ENCODE results near the gene ABHD10.

Gene ABHD10

DNA sequence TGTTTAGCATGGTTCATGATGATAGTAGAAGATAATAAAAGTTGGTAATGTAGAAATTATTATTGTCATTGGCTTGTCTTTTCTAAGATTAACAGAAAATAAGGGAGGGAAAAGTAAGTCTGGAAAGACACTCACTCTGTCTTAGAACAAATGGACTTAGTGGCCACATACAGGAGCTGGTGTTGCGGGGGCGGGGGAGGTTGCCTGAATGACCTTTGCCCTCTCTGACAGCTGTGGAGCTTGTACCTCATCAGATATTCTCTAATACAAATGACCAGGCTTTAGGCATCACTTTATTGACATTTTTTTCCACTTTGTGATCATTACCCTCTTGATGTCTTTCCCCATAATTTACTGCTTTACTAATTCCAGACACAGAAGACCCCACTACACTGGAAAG is 25.8 kb downstream of the ABHD10 start:
- Histone ChIP-seq H3K4me1 (ENCODE audit: control insufficient read depth, insufficient read depth, low read length) (peaks cover 15% of the 10 kb centered on the region), H3K36me3 (ENCODE audit: control insufficient read depth, insufficient read depth, low read length) (no peaks in the 10 kb centered on the region), H3K27me3 (ENCODE audit: control insufficient read depth, insufficient read depth, low read length) (peaks cover 4% of the 10 kb centered on the region), H3K9ac (ENCODE audit: low read length) (no peak overlapping the region), H3K9me3 (ENCODE audit: control insufficient read depth, low read length) (no peaks in the 10 kb centered on the region), H3K4me3 (ENCODE audit: low read length) (no peak overlapping the region)

GRCh38 chr3:112005091-112005672 is 26.4 kb downstream of the ABHD10 start:
- Histone ChIP-seq H3K9me3 (ENCODE audit: control insufficient read depth, low read length) (no peaks in the 10 kb centered on the region), H3K9ac (ENCODE audit: low read length) (no peak overlapping the region), H3K27me3 (ENCODE audit: control insufficient read depth, insufficient read depth, low read length) (no peaks in the 10 kb centered on the region), H3K4me1 (ENCODE audit: control insufficient read depth, insufficient read depth, low read length) (peaks cover 16% of the 10 kb centered on the region), H3K4me3 (ENCODE audit: low read length) (no peak overlapping the region), H3K36me3 (ENCODE audit: control insufficient read depth, insufficient read depth, low read length) (no peaks in the 10 kb centered on the region)

DNA sequence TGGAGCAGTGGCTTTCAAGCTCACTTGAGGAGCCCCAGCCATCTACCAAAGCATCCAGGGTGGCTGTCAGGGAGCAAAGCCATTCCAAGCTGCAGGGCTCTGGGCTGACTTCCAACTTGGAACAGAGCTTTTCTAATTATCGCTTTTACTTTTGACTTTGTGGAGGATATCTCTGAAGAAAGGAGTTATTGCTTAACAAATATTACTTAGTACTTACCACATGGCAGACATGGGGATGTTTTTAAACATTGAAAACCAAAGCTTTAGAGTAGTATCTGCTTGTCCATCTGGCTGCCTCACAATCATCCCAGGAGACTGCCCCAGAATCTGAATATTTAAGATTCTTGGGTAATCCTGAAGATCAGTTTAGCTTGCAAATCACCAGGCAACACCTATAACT is 28.8 kb downstream of the ABHD10 start:
- no peak overlapping the region for H3K9ac ChIP-seq (ENCODE audit: low read length)
- no peaks in the 10 kb centered on the region for H3K36me3 ChIP-seq (ENCODE audit: control insufficient read depth, insufficient read depth, low read length)
- no peaks in the 10 kb centered on the region for H3K9me3 ChIP-seq (ENCODE audit: control insufficient read depth, low read length)
- H3K4me3 ChIP-seq (ENCODE audit: low read length): no peak overlapping the region
- H3K4me1 ChIP-seq (ENCODE audit: control insufficient read depth, insufficient read depth, low read length): peaks cover 21% of the 10 kb centered on the region
- no peaks in the 10 kb centered on the region for H3K27me3 ChIP-seq (ENCODE audit: control insufficient read depth, insufficient read depth, low read length)

GRCh38 chr3:112009670-112010069 is 30.8 kb downstream of the ABHD10 start:
- H3K4me1 ChIP-seq (ENCODE audit: control insufficient read depth, insufficient read depth, low read length): peaks cover 30% of the 10 kb centered on the region
- H3K9ac ChIP-seq (ENCODE audit: low read length): no peak overlapping the region
- H3K4me3 ChIP-seq (ENCODE audit: low read length): no peak overlapping the region
- H3K27me3 ChIP-seq (ENCODE audit: control insufficient read depth, insufficient read depth, low read length): no peaks in the 10 kb centered on the region
- no peaks in the 10 kb centered on the region for H3K9me3 ChIP-seq (ENCODE audit: control insufficient read depth, low read length)
- H3K36me3 ChIP-seq (ENCODE audit: control insufficient read depth, insufficient read depth, low read length): no peaks in the 10 kb centered on the region

GRCh38 chr3:112010636-112011035 is 31.8 kb downstream of the ABHD10 start:
- Histone ChIP-seq H3K4me1 (ENCODE audit: control insufficient read depth, insufficient read depth, low read length) (peaks cover 30% of the 10 kb centered on the region), H3K4me3 (ENCODE audit: low read length) (no peak overlapping the region), H3K27me3 (ENCODE audit: control insufficient read depth, insufficient read depth, low read length) (no peaks in the 10 kb centered on the region), H3K9me3 (ENCODE audit: control insufficient read depth, low read length) (no peaks in the 10 kb centered on the region), H3K9ac (ENCODE audit: low read length) (no peak overlapping the region), H3K36me3 (ENCODE audit: control insufficient read depth, insufficient read depth, low read length) (no peaks in the 10 kb centered on the region)

DNA sequence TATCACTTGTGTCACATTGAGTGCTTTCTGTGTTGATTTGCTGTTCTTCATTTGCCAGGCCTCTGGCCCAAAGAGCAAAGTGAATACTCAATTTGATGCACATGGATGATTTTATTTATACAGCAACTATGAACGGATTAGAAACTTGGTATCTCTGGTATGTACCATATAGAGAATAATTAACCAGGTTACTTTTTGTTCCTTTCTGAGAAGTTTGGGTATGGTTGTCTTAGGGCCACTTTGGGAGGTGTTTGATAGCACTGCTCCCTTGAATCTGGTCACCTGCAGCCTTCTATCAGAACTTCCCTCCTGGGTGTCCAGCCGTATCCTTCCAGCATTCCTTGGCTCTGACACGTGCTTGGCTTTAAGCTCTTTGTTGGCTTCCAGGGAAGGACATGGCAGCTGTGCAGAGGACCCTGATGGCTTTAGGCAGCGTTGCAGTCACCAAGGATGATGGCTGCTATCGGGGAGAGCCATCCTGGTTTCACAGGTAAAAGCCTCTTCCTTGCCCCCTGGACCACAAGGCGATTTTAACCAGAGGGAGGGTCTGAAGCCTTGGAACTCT is 32.6 kb downstream of the ABHD10 start:
- Histone ChIP-seq H3K4me3 (ENCODE audit: low read length) (no peak overlapping the region), H3K36me3 (ENCODE audit: control insufficient read depth, insufficient read depth, low read length) (no peaks in the 10 kb centered on the region), H3K9ac (ENCODE audit: low read length) (no peak overlapping the region), H3K9me3 (ENCODE audit: control insufficient read depth, low read length) (no peaks in the 10 kb centered on the region), H3K4me1 (ENCODE audit: control insufficient read depth, insufficient read depth, low read length) (peaks cover 30% of the 10 kb centered on the region), H3K27me3 (ENCODE audit: control insufficient read depth, insufficient read depth, low read length) (no peaks in the 10 kb centered on the region)

- Histone ChIP-seq H3K4me1 (ENCODE audit: control insufficient read depth, insufficient read depth, low read length) (peaks cover 30% of the 10 kb centered on the region), H3K9me3 (ENCODE audit: control insufficient read depth, low read length) (no peaks in the 10 kb centered on the region), H3K9ac (ENCODE audit: low read length) (no peak overlapping the region), H3K36me3 (ENCODE audit: control insufficient read depth, insufficient read depth, low read length) (no peaks in the 10 kb centered on the region), H3K27me3 (ENCODE audit: control insufficient read depth, insufficient read depth, low read length) (no peaks in the 10 kb centered on the region), H3K4me3 (ENCODE audit: low read length) (no peak overlapping the region)
Measured at GRCh38 chr3:112012205-112012992, 33.6 kb downstream of the ABHD10 start.

GRCh38 chr3:112013058-112013783 is 34.4 kb downstream of the ABHD10 start:
- no peaks in the 10 kb centered on the region for H3K27me3 ChIP-seq (ENCODE audit: control insufficient read depth, insufficient read depth, low read length)
- no peaks in the 10 kb centered on the region for H3K36me3 ChIP-seq (ENCODE audit: control insufficient read depth, insufficient read depth, low read length)
- H3K9me3 ChIP-seq (ENCODE audit: control insufficient read depth, low read length): no peaks in the 10 kb centered on the region
- H3K4me1 ChIP-seq (ENCODE audit: control insufficient read depth, insufficient read depth, low read length): peaks cover 23% of the 10 kb centered on the region
- H3K4me3 ChIP-seq (ENCODE audit: low read length): no peak overlapping the region
- H3K9ac ChIP-seq (ENCODE audit: low read length): no peak overlapping the region

DNA sequence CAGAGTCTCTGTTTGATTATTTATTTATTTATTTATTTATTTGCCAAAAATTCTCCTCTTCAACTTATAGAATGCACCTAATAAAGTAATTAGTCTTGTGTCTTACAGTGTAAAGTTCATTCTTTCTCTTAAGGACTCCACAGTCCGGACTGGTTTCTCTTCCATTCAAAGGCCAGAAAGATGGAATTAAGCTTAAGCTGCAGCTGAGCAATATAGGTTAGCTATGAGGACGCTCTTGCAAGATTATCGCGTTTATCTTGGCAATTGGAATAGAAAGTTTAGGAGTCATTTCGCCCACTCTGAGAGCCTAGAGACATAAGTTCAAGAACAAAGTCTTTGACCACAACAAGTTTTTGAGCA is 34.9 kb downstream of the ABHD10 start:
- Histone ChIP-seq H3K4me3 (ENCODE audit: low read length) (no peak overlapping the region), H3K9ac (ENCODE audit: low read length) (no peak overlapping the region), H3K36me3 (ENCODE audit: control insufficient read depth, insufficient read depth, low read length) (no peaks in the 10 kb centered on the region), H3K9me3 (ENCODE audit: control insufficient read depth, low read length) (no peaks in the 10 kb centered on the region), H3K27me3 (ENCODE audit: control insufficient read depth, insufficient read depth, low read length) (no peaks in the 10 kb centered on the region), H3K4me1 (ENCODE audit: control insufficient read depth, insufficient read depth, low read length) (peaks cover 23% of the 10 kb centered on the region)

GRCh38 chr3:112017091-112017490 is 38.3 kb downstream of the ABHD10 start:
- no peak overlapping the region for H3K9ac ChIP-seq (ENCODE audit: low read length)
- peaks cover 10% of the 10 kb centered on the region for H3K4me1 ChIP-seq (ENCODE audit: control insufficient read depth, insufficient read depth, low read length)
- H3K27me3 ChIP-seq (ENCODE audit: control insufficient read depth, insufficient read depth, low read length): no peaks in the 10 kb centered on the region
- H3K4me3 ChIP-seq (ENCODE audit: low read length): no peak overlapping the region
- H3K36me3 ChIP-seq (ENCODE audit: control insufficient read depth, insufficient read depth, low read length): no peaks in the 10 kb centered on the region
- H3K9me3 ChIP-seq (ENCODE audit: control insufficient read depth, low read length): no peaks in the 10 kb centered on the region

GRCh38 chr3:112018712-112019111 is 39.9 kb downstream of the ABHD10 start:
- H3K9ac ChIP-seq (ENCODE audit: low read length): no peak overlapping the region
- no peaks in the 10 kb centered on the region for H3K9me3 ChIP-seq (ENCODE audit: control insufficient read depth, low read length)
- no peaks in the 10 kb centered on the region for H3K36me3 ChIP-seq (ENCODE audit: control insufficient read depth, insufficient read depth, low read length)
- H3K4me1 ChIP-seq (ENCODE audit: control insufficient read depth, insufficient read depth, low read length): no peaks in the 10 kb centered on the region
- no peak overlapping the region for H3K4me3 ChIP-seq (ENCODE audit: low read length)
- no peaks in the 10 kb centered on the region for H3K27me3 ChIP-seq (ENCODE audit: control insufficient read depth, insufficient read depth, low read length)

DNA sequence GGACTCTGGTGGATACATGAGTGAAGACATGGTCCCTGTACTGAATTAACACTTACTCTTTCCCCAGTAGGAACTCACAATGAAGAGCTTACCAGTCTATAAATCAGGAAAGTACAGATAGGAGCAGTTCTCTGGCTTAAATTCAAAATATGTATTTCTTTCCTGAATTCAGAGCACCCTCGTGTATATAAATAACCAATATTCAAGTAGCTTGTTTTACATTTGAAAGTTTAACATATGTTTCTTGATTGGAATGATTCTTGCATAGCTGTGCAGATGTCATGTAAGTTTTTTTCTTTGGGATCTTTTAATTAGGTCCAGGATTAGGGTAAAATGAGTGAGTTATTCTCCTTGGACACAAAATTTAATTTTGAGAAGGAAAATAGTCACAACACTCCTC is 40.9 kb downstream of the ABHD10 start:
- H3K9ac ChIP-seq (ENCODE audit: low read length): no peak overlapping the region
- no peaks in the 10 kb centered on the region for H3K27me3 ChIP-seq (ENCODE audit: control insufficient read depth, insufficient read depth, low read length)
- H3K9me3 ChIP-seq (ENCODE audit: control insufficient read depth, low read length): no peaks in the 10 kb centered on the region
- H3K36me3 ChIP-seq (ENCODE audit: control insufficient read depth, insufficient read depth, low read length): no peaks in the 10 kb centered on the region
- H3K4me3 ChIP-seq (ENCODE audit: low read length): no peak overlapping the region
- no peaks in the 10 kb centered on the region for H3K4me1 ChIP-seq (ENCODE audit: control insufficient read depth, insufficient read depth, low read length)

All from mucosa of stomach (tissue), 1 donor.